ENCODE data around the gene SMC3.
"Not testable (repeated sequence)": the region's sequence is repeated elsewhere in the genome, so short reads cannot be mapped to it uniquely, and the experiment has no call there.

SMC3 gene

DNA sequence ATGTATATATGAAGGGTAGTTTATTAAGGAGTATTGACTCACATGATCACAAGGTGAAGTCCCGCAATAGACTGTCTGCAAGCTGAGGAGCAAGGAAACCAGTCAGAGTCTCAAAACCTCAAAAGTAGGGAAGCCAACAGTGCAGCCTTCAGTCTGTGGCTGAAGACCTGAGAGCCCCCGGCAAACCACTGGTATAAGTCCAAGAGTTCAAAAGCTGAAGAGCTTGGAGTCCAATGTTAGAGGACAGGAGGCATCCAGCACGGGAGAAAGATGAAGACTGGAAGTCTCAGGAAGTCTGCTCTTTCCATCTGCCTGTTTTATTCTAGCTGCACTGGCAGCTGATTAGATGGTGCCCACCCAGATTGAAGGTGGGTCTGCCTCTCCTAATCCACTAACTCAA lies 43.3 kb downstream of the SMC3 start:
- not testable (repeated sequence) for ATAC-seq (replicated peaks; ENCODE audit: extremely low read depth, poor library complexity, severe bottlenecking); H3K4me3 Mint-ChIP-seq; H3K27me3 Mint-ChIP-seq; H3K9me3 Mint-ChIP-seq; H3K36me3 Mint-ChIP-seq (ENCODE audit: insufficient read depth); H3K4me1 Mint-ChIP-seq; DNase-seq (ENCODE audit: low spot score in 2 of 2); H3K27ac Mint-ChIP-seq (ENCODE audit: low read depth)

- no peaks in the 10 kb centered on the region for H3K9me3 Mint-ChIP-seq
- H3K4me3 Mint-ChIP-seq = no peak overlapping the region
- H3K4me1 Mint-ChIP-seq = no peaks in the 10 kb centered on the region
These were observed 44.6 kb downstream of the SMC3 start for GRCh38 chr10:110612087-110612486.

DNA sequence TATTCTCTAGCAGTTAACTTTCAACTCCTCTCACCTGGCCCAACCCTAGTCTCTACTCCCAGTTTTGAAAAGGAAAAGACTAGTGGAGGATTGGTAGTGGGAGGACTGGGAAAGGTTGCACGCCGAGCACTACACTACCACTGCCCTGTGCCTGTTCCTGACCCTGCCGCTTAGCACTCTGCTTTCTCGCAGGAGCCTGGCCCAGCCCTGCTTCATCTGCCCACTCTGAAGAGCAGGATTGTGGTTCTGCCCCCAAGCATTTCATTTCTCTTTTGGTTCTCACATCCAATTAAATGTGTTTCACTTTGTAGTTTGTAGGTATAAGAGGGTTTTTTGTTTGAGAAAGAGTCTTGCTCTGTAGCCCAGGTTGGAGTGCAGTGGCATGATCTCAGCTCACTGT lies 45.1 kb downstream of the SMC3 start:
- Mint-ChIP-seq H3K4me1 (no peaks in the 10 kb centered on the region), H3K9me3 (no peaks in the 10 kb centered on the region), H3K36me3 (ENCODE audit: insufficient read depth) (peaks cover 3% of the 10 kb centered on the region), H3K27ac (ENCODE audit: low read depth) (no peak overlapping the region), H3K27me3 (no peaks in the 10 kb centered on the region), H3K4me3 (no peak overlapping the region)
- ATAC-seq (replicated peaks; ENCODE audit: extremely low read depth, poor library complexity, severe bottlenecking) (no peak), DNase-seq (ENCODE audit: low spot score in 2 of 2) (no peak)

More at GRCh38 chr10:110612087-110612486, 44.6 kb downstream of the SMC3 start:
- ATAC-seq (replicated peaks; ENCODE audit: extremely low read depth, poor library complexity, severe bottlenecking) (peak; percentile 27), DNase-seq (ENCODE audit: low spot score in 2 of 2) (no peak)
- H3K27me3 Mint-ChIP-seq = no peaks in the 10 kb centered on the region
- H3K27ac Mint-ChIP-seq (ENCODE audit: low read depth) = no peak overlapping the region
- H3K36me3 Mint-ChIP-seq (ENCODE audit: insufficient read depth) = peaks cover 4% of the 10 kb centered on the region

GRCh38 chr10:110613341-110613995 lies 46.0 kb downstream of the SMC3 start:
- Mint-ChIP-seq H3K4me1 (no peaks in the 10 kb centered on the region), H3K36me3 (ENCODE audit: insufficient read depth) (no peaks in the 10 kb centered on the region), H3K9me3 (no peaks in the 10 kb centered on the region), H3K27ac (ENCODE audit: low read depth) (no peak overlapping the region), H3K4me3 (no peak overlapping the region), H3K27me3 (no peaks in the 10 kb centered on the region)
- DNase-seq (ENCODE audit: low spot score in 2 of 2) (no peak), ATAC-seq (replicated peaks; ENCODE audit: extremely low read depth, poor library complexity, severe bottlenecking) (peak; percentile 26)

GRCh38 chr10:110613996-110614495 lies 46.6 kb downstream of the SMC3 start:
- no peak for ATAC-seq (replicated peaks; ENCODE audit: extremely low read depth, poor library complexity, severe bottlenecking)
- H3K27me3 Mint-ChIP-seq = no peaks in the 10 kb centered on the region
- H3K36me3 Mint-ChIP-seq (ENCODE audit: insufficient read depth) = no peaks in the 10 kb centered on the region
- H3K4me1 Mint-ChIP-seq = no peaks in the 10 kb centered on the region
- no peak overlapping the region for H3K4me3 Mint-ChIP-seq
- DNase-seq (ENCODE audit: low spot score in 2 of 2) = no peak
- no peaks in the 10 kb centered on the region for H3K9me3 Mint-ChIP-seq
- no peak overlapping the region for H3K27ac Mint-ChIP-seq (ENCODE audit: low read depth)

GRCh38 chr10:110615057-110615747 lies 47.7 kb downstream of the SMC3 start:
- no peaks in the 10 kb centered on the region for H3K4me1 Mint-ChIP-seq
- no peaks in the 10 kb centered on the region for H3K27me3 Mint-ChIP-seq
- H3K36me3 Mint-ChIP-seq (ENCODE audit: insufficient read depth) = no peaks in the 10 kb centered on the region
- ATAC-seq (replicated peaks; ENCODE audit: extremely low read depth, poor library complexity, severe bottlenecking) = no peak
- no peak overlapping the region for H3K27ac Mint-ChIP-seq (ENCODE audit: low read depth)
- H3K4me3 Mint-ChIP-seq = no peak overlapping the region
- DNase-seq (ENCODE audit: low spot score in 2 of 2) = no peak
- H3K9me3 Mint-ChIP-seq = no peaks in the 10 kb centered on the region

DNA sequence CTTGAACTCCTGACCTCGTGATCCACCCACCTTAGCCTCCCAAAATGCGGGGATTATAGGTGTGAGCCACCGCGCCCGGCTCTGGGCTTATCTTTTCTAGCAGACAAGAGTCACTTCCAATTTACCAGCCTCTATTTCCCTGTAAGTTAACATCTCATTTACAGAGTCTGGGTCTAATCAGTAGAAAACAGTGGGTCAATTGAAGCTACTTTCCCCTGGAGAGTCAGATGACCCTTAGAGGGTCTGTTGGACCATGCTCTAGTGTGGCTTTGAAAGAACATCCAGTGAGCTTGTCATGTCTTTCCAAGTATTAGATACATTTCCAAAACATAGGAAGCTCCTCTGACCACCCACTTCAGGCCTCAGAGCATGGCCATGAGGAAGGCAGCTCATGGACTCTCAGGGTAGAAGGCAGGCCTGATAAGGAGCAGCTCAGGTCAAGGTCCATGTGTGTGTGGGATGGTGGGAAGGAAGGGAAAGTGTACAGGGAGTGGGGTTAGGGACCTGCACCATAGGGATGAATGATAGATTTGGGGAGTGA lies 49.1 kb downstream of the SMC3 start:
- H3K4me3 Mint-ChIP-seq = no peak overlapping the region
- no peak overlapping the region for H3K27ac Mint-ChIP-seq (ENCODE audit: low read depth)
- H3K27me3 Mint-ChIP-seq = no peaks in the 10 kb centered on the region
- DNase-seq (ENCODE audit: low spot score in 2 of 2) = no peak
- no peaks in the 10 kb centered on the region for H3K4me1 Mint-ChIP-seq
- ATAC-seq (replicated peaks; ENCODE audit: extremely low read depth, poor library complexity, severe bottlenecking) = no peak
- no peaks in the 10 kb centered on the region for H3K36me3 Mint-ChIP-seq (ENCODE audit: insufficient read depth)
- H3K9me3 Mint-ChIP-seq = no peaks in the 10 kb centered on the region

GRCh38 chr10:110617425-110618229 lies 50.1 kb downstream of the SMC3 start:
- no peaks in the 10 kb centered on the region for H3K4me1 Mint-ChIP-seq
- no peaks in the 10 kb centered on the region for H3K36me3 Mint-ChIP-seq (ENCODE audit: insufficient read depth)

GRCh38 chr10:110618230-110618610 lies 50.7 kb downstream of the SMC3 start:
- Mint-ChIP-seq H3K9me3 (no peaks in the 10 kb centered on the region), H3K27ac (ENCODE audit: low read depth) (peak overlapping the region; percentile 27), H3K4me3 (no peak overlapping the region), H3K36me3 (ENCODE audit: insufficient read depth) (no peaks in the 10 kb centered on the region), H3K4me1 (no peaks in the 10 kb centered on the region), H3K27me3 (no peaks in the 10 kb centered on the region)
- ATAC-seq (replicated peaks; ENCODE audit: extremely low read depth, poor library complexity, severe bottlenecking) = no peak
- no peak for DNase-seq (ENCODE audit: low spot score in 2 of 2)

More at GRCh38 chr10:110617425-110618229, 50.1 kb downstream of the SMC3 start:
- Mint-ChIP-seq H3K9me3 (no peaks in the 10 kb centered on the region), H3K27ac (ENCODE audit: low read depth) (no peak overlapping the region), H3K4me3 (no peak overlapping the region), H3K27me3 (no peaks in the 10 kb centered on the region)
- DNase-seq (ENCODE audit: low spot score in 2 of 2) (no peak), ATAC-seq (replicated peaks; ENCODE audit: extremely low read depth, poor library complexity, severe bottlenecking) (peak; percentile 69)

GRCh38 chr10:110619514-110620397 lies 52.3 kb downstream of the SMC3 start:
- no peaks in the 10 kb centered on the region for H3K36me3 Mint-ChIP-seq (ENCODE audit: insufficient read depth)
- H3K4me3 Mint-ChIP-seq = no peak overlapping the region
- no peaks in the 10 kb centered on the region for H3K4me1 Mint-ChIP-seq
- ATAC-seq (replicated peaks; ENCODE audit: extremely low read depth, poor library complexity, severe bottlenecking) = no peak
- H3K9me3 Mint-ChIP-seq = no peaks in the 10 kb centered on the region
- no peak for DNase-seq (ENCODE audit: low spot score in 2 of 2)
- no peak overlapping the region for H3K27ac Mint-ChIP-seq (ENCODE audit: low read depth)
- H3K27me3 Mint-ChIP-seq = no peaks in the 10 kb centered on the region

DNA sequence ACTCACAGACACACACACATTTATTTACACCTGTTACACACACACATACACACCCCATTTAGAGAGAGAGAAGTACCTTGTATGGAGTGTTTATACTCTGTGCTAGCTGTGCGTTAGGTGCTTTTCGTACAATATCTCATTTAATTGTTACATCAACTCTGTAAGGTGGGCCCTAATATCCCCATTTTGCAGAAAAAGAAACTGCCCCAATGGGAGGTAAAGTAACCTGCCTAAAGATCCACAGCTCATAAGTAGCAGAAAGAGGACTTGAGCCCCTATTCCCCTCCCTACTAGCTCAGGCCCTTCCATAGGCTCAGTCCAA lies 52.9 kb downstream of the SMC3 start:
- H3K27ac Mint-ChIP-seq (ENCODE audit: low read depth) = no peak overlapping the region
- H3K36me3 Mint-ChIP-seq (ENCODE audit: insufficient read depth) = no peaks in the 10 kb centered on the region
- DNase-seq (ENCODE audit: low spot score in 2 of 2) = no peak
- no peaks in the 10 kb centered on the region for H3K9me3 Mint-ChIP-seq
- no peak overlapping the region for H3K4me3 Mint-ChIP-seq
- H3K4me1 Mint-ChIP-seq = no peaks in the 10 kb centered on the region
- no peaks in the 10 kb centered on the region for H3K27me3 Mint-ChIP-seq
- no peak for ATAC-seq (replicated peaks; ENCODE audit: extremely low read depth, poor library complexity, severe bottlenecking)

GRCh38 chr10:110623316-110623715 lies 55.8 kb downstream of the SMC3 start:
- H3K9me3 Mint-ChIP-seq; H3K27ac Mint-ChIP-seq (ENCODE audit: low read depth); DNase-seq (ENCODE audit: low spot score in 2 of 2); H3K27me3 Mint-ChIP-seq; H3K36me3 Mint-ChIP-seq (ENCODE audit: insufficient read depth); ATAC-seq (replicated peaks; ENCODE audit: extremely low read depth, poor library complexity, severe bottlenecking); H3K4me3 Mint-ChIP-seq; H3K4me1 Mint-ChIP-seq: not testable (repeated sequence)

All from central memory CD8-positive, alpha-beta T cell (primary cell).